GM18870 (cell line): ENCODE results near the gene LGALS14.
"Not testable (repeated sequence)": the region's sequence is repeated elsewhere in the genome, so short reads cannot be mapped to it uniquely, and the experiment has no call there.

Source experiments
- ATAC-seq: cut with Tn5 transposase; IDR thresholded peaks from one replicate; pipeline ENCODE4 v1.9.1; 2021; ENCODE audit warnings: moderate library complexity; ENCODE audit not compliant: unreplicated experiment

Gene LGALS14

GRCh38 chr19:39704181-39705044 is at the start of gene LGALS14:
LGALS14 (plus strand) TSS chr19:39704481; CDS start chr19:39704529, 48 bp downstream.
- no peak for ATAC-seq

GRCh38 chr19:39655613-39656012 is 48.7 kb upstream of the LGALS14 start, which contains the start of gene LGALS16:
LGALS16 (plus strand) TSS chr19:39655913; CDS start chr19:39655962, 49 bp downstream.
- no peak for ATAC-seq

GRCh38 chr19:39659791-39660190 is 44.5 kb upstream of the LGALS14 start:
- ATAC-seq: no peak

GRCh38 chr19:39660661-39661060 is 43.6 kb upstream of the LGALS14 start:
- ATAC-seq: no peak

GRCh38 chr19:39661565-39661964 is 42.7 kb upstream of the LGALS14 start:
- no peak for ATAC-seq

GRCh38 chr19:39669860-39670259 is 34.4 kb upstream of the LGALS14 start:
- ATAC-seq: not testable (repeated sequence)

- ATAC-seq: no peak
Measured at GRCh38 chr19:39670998-39671397, 33.3 kb upstream of the LGALS14 start.

GRCh38 chr19:39671739-39672363 is 32.4 kb upstream of the LGALS14 start:
- ATAC-seq: no peak

GRCh38 chr19:39672473-39672872 is 31.8 kb upstream of the LGALS14 start:
- ATAC-seq: no peak

- not testable (repeated sequence) for ATAC-seq
Measured at GRCh38 chr19:39673862-39674261, 30.4 kb upstream of the LGALS14 start.

GRCh38 chr19:39676004-39676403 is 28.3 kb upstream of the LGALS14 start:
- no peak for ATAC-seq

- no peak for ATAC-seq
Measured at GRCh38 chr19:39677961-39678889, 26.1 kb upstream of the LGALS14 start.

- ATAC-seq: peak; percentile 56
Measured at GRCh38 chr19:39679056-39679790, 25.1 kb upstream of the LGALS14 start.

- peak; percentile 28 for ATAC-seq
Measured at GRCh38 chr19:39679791-39680168, 24.5 kb upstream of the LGALS14 start.

GRCh38 chr19:39680593-39680992 is 23.7 kb upstream of the LGALS14 start:
- no peak for ATAC-seq

- no peak for ATAC-seq
Measured at GRCh38 chr19:39681416-39681815, 22.9 kb upstream of the LGALS14 start.

GRCh38 chr19:39684267-39684666 is 20.0 kb upstream of the LGALS14 start:
- ATAC-seq: no peak

GRCh38 chr19:39686739-39687138 is 17.5 kb upstream of the LGALS14 start:
- no peak for ATAC-seq

GRCh38 chr19:39688637-39689036 is 15.6 kb upstream of the LGALS14 start:
- not testable (repeated sequence) for ATAC-seq

GRCh38 chr19:39692166-39692565 is 12.1 kb upstream of the LGALS14 start:
- no peak for ATAC-seq
